ENCODE measurements around the gene RBPJ.

DNA sequence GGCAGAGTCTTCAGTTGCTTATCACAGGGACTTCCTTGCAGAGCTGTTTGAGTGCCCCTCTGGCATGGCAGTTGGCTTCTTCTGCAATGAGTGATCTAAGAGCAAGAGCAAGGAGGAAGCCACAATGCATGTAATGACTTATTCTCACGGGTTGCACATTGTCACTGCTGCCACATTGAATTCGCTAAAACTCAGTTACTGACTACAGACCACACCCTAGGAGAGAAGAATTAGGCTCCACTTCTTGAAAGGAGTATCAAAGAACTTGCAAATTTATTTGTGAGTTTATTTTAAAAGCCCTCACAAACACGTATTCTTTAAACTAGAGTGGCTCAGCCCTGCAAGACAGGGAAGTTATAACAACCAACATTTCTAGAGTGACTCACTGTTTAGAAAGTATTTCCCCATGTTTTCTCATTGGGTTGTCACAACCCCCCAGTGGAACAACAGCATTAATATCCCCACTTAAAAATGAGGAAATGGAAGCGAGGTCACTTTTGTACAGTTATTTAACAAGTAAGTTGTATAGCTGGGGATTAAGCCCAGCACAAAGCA lies 32.4 kb upstream of the RBPJ start:
- no peak for TF ChIP-seq CTCF (IDR thresholded peaks at IDR 0.05)
- no peak for TF ChIP-seq POLR2A (IDR thresholded peaks at IDR 0.05)

All from body of pancreas (tissue), 4 donors.